OCI-LY7 (cell line): ENCODE measurements around the gene RAB29. TPM values are rescaled to one million over a fixed set of nuclear protein-coding genes. Genes with fewer than 3 reads are reported as not detected.
A peak's percentile ranks its signal among the peaks of the same experiment; 100 is the strongest.

ENCODE experiments used
- BruUV-seq: library from RNA; stranded (reverse); fragments of 400-500 nt; replicated peaks from 2 replicates; lab custom pipeline; 2021; lab: Mats Ljungman, UMichigan
- CTCF ChIA-PET: fragments of 300-600 bp; sonication (Branson Sonifier 250); formaldehyde crosslinking; loops from one replicate; lab custom pipeline; 2022; ENCODE audit warnings: antibody characterized with exemption; ENCODE audit not compliant: unreplicated experiment; lab: Charles Lee
- POLR2A ChIA-PET: fragments of 300-600 bp; sonication (Branson Sonifier 250); formaldehyde crosslinking; loops from one replicate; lab custom pipeline; 2022; ENCODE audit warnings: antibody characterized with exemption; lab: Charles Lee
- DNase-seq: peaks from one replicate; pipeline ENCODE4 v3.0.0-alpha.2; 2015; ENCODE audit warnings: low spot score
- H2AFZ ChIP-seq: fragments of 200-600 bp; sonication (generic), shearing (Covaris generic); 2 replicates; pipeline ENCODE4 v1.6.1; 2014; ENCODE audit warnings: mild to moderate bottlenecking, antibody characterized with exemption, low read length, moderate library complexity
- H3K27ac ChIP-seq: fragments of 200-600 bp; sonication (generic); 2 replicates; pipeline ENCODE4 v1.5.1; 2014; ENCODE audit warnings: mixed run types, low read depth, mild to moderate bottlenecking, moderate library complexity, low read length, inconsistent platforms; ENCODE audit not compliant: poor library complexity, severe bottlenecking
- H3K36me3 ChIP-seq: fragments of 200-600 bp; sonication (generic); 2 replicates; pipeline ENCODE4 v1.6.1; 2014; ENCODE audit warnings: mild to moderate bottlenecking, antibody characterized with exemption, low read length, moderate library complexity, mixed read lengths; ENCODE audit not compliant: insufficient read depth
- H3K4me1 ChIP-seq: fragments of 200-600 bp; sonication (generic); 2 replicates; pipeline ENCODE4 v1.5.1; 2014; ENCODE audit warnings: mild to moderate bottlenecking, low read length; ENCODE audit not compliant: insufficient read depth, poor library complexity, severe bottlenecking
- H3K4me2 ChIP-seq: fragments of 200-600 bp; sonication (generic); 2 replicates; pipeline ENCODE4 v1.6.1; 2014; ENCODE audit warnings: mild to moderate bottlenecking, low read length
- H3K4me3 ChIP-seq: fragments of 200-600 bp; sonication (generic); 2 replicates; pipeline ENCODE4 v1.5.1; 2014; ENCODE audit warnings: mild to moderate bottlenecking, low read depth, low read length; ENCODE audit not compliant: poor library complexity, severe bottlenecking
- H3K79me2 ChIP-seq: fragments of 200-600 bp; sonication (generic); 2 replicates; pipeline ENCODE4 v1.6.1; 2016; ENCODE audit warnings: low read depth, mild to moderate bottlenecking, low read length, moderate library complexity, mixed read lengths; ENCODE audit not compliant: insufficient read depth
- H3K9me2 ChIP-seq: fragments of 200-600 bp; sonication (generic); 2 replicates; pipeline ENCODE4 v1.6.1; 2016; ENCODE audit warnings: mild to moderate bottlenecking, low read length, mixed read lengths; ENCODE audit not compliant: insufficient read depth
- H3K9me3 ChIP-seq: fragments of 200-600 bp; sonication (generic); 2 replicates; pipeline ENCODE4 v1.6.1; 2014; ENCODE audit warnings: mild to moderate bottlenecking, mixed run types, low read length, mixed read lengths
- H4K20me1 ChIP-seq: fragments of 200-600 bp; sonication (generic); 2 replicates; pipeline ENCODE4 v1.6.1; 2014; ENCODE audit warnings: mild to moderate bottlenecking, antibody characterized with exemption, low read length, moderate library complexity, mixed read lengths; ENCODE audit not compliant: insufficient read depth
- CTCF ChIP-seq: fragments of 200-600 bp; sonication (generic); conservative IDR thresholded peaks from 2 replicates; pipeline ENCODE4 v1.5.1; 2014; ENCODE audit warnings: mild to moderate bottlenecking, antibody characterized with exemption, low read length, moderate library complexity, mixed read lengths
- EZH2phosphoT487 ChIP-seq: fragments of 200-600 bp; sonication (generic); IDR thresholded peaks from 2 replicates; pipeline ENCODE4 v1.6.1; 2018; ENCODE audit warnings: low read depth, borderline replicate concordance, mild to moderate bottlenecking, mixed run types, antibody characterized with exemption, low read length, moderate library complexity, mixed read lengths
- intact Hi-C: fragments of 100-400 bp; cut with micrococcal nuclease; formaldehyde crosslinking; loops from one replicate; pipeline ENCODE4 v1.10.0; 2022; ENCODE audit not compliant: unreplicated experiment
- total RNA-seq, 2 experiments: library from RNA; depleted of rRNA in 1 of 2; stranded (reverse); fragments of >200 nt in 1 of 2; shearing (Covaris generic) in 1 of 2; gene quantifications; 2 replicates each; pipeline ENCODE4 v1.2.3, GENCODE V29; 2014 to 2022

The RAB29 gene
- total RNA-seq, 2 experiments from 2014 or later: 5.9 to 7.8 TPM

GRCh38 chr1:205748403-205749233, 26.7 kb downstream of the RAB29 start:
- peak overlapping the region; percentile 87 for H3K4me2 ChIP-seq
- POLR2A ChIA-PET: interaction anchor here (1.0 kb wide), 1 partner anchor 168 kb away, joined by 3 read pairs; no protein-coding TSS in a partner anchor
- peaks cover 48% of the 10 kb centered on the region for H4K20me1 ChIP-seq
- intact Hi-C loops: no loop called here
- no peaks in the 10 kb centered on the region for H3K9me3 ChIP-seq
- no peaks in the 10 kb centered on the region for H3K9me2 ChIP-seq
- H3K4me1 ChIP-seq: peaks cover 52% of the 10 kb centered on the region
- H3K36me3 ChIP-seq: peaks cover 45% of the 10 kb centered on the region
- no peak overlapping the region for H2AFZ ChIP-seq
- no peak for TF ChIP-seq CTCF
- no peak for TF ChIP-seq EZH2phosphoT487
- H3K27ac ChIP-seq: peak overlapping the region; percentile 86
- peaks cover 64% of the 10 kb centered on the region for H3K79me2 ChIP-seq
- peak overlapping the region; percentile 95 for H3K4me3 ChIP-seq
- peak; percentile 51 for DNase-seq
- no TSS peak for BruUV-seq
- CTCF ChIA-PET: no interaction called here

- no peak overlapping the region for H2AFZ ChIP-seq
- peaks cover 68% of the 10 kb centered on the region for H3K4me1 ChIP-seq
- peaks cover 59% of the 10 kb centered on the region for H4K20me1 ChIP-seq
- H3K4me3 ChIP-seq: peak overlapping the region; percentile 95
- H3K79me2 ChIP-seq: peaks cover 81% of the 10 kb centered on the region
- no peaks in the 10 kb centered on the region for H3K9me2 ChIP-seq
- peak overlapping the region; percentile 87 for H3K4me2 ChIP-seq
- CTCF ChIA-PET: interaction anchor here (0.6 kb wide), 1 partner anchor 11 kb away, joined by 3 read pairs; no protein-coding TSS in a partner anchor
- peak overlapping the region; percentile 9 for H3K27ac ChIP-seq
- no peaks in the 10 kb centered on the region for H3K9me3 ChIP-seq
- TF ChIP-seq EZH2phosphoT487 (no peak), CTCF (no peak)
- intact Hi-C loops: no loop called here
- DNase-seq: no peak
- H3K36me3 ChIP-seq: peaks cover 48% of the 10 kb centered on the region
- POLR2A ChIA-PET: interaction anchor here (0.6 to 1.2 kb wide), 5 partner anchors 9 to 1186 kb away, joined by 3 to 5 read pairs (median 4); no protein-coding TSS in a partner anchor
- BruUV-seq: no TSS peak
Measured at GRCh38 chr1:205746757-205747412, 28.4 kb downstream of the RAB29 start.
